ENCODE data around the gene CCR5AS.

The CCR5AS gene

GRCh38 chr3:46349484-46350261, 57.2 kb downstream of the CCR5AS start:
- H3K4me3 ChIP-seq (ENCODE audit: low read length): no peak overlapping the region
- H3K27ac ChIP-seq (ENCODE audit: low read length): no peak overlapping the region
- no peaks in the 10 kb centered on the region for H3K36me3 ChIP-seq (ENCODE audit: insufficient read depth, low read length)
- H3K27me3 ChIP-seq (ENCODE audit: insufficient read depth, low read depth, low read length): no peaks in the 10 kb centered on the region
- no peak overlapping the region for H3K4me2 ChIP-seq (ENCODE audit: low read length)
- H3K9ac ChIP-seq (ENCODE audit: low read length): no peak overlapping the region
- no peak overlapping the region for H2AFZ ChIP-seq (ENCODE audit: low read depth, low read length)
- TF ChIP-seq CTCF (IDR thresholded peaks at IDR 0.05; ENCODE audit: poor library complexity, severe bottlenecking) (no peak), REST (IDR thresholded peaks at IDR 0.05; ENCODE audit: borderline replicate concordance) (no peak), TAF1 (IDR thresholded peaks at IDR 0.05; ENCODE audit: low read depth) (no peak), MXI1 (conservative IDR thresholded peaks at IDR 0.05; ENCODE audit: poor library complexity, severe bottlenecking) (no peak), EZH2 (IDR thresholded peaks at IDR 0.05; ENCODE audit: borderline replicate concordance, insufficient read depth, low read length, poor library complexity, severe bottlenecking) (no peak), RAD21 (conservative IDR thresholded peaks at IDR 0.05) (no peak), POLR2AphosphoS5 (IDR thresholded peaks at IDR 0.05) (no peak), EP300 (conservative IDR thresholded peaks at IDR 0.05; ENCODE audit: poor library complexity, severe bottlenecking) (no peak)
- no peaks in the 10 kb centered on the region for H3K79me2 ChIP-seq (replicated peaks; ENCODE audit: insufficient read depth, low read length)
- H3F3A ChIP-seq (ENCODE audit: insufficient read depth, low read length, poor library complexity, severe bottlenecking): no peaks in the 10 kb centered on the region
- no peaks in the 10 kb centered on the region for H3K9me2 ChIP-seq (ENCODE audit: insufficient read depth, low read length)
- H3K9me3 ChIP-seq (ENCODE audit: low read length): no peaks in the 10 kb centered on the region
- no peaks in the 10 kb centered on the region for H4K20me1 ChIP-seq (ENCODE audit: insufficient read depth)

GRCh38 chr3:46348823-46349482, 57.9 kb downstream of the CCR5AS start:
- H3K27me3 ChIP-seq (ENCODE audit: insufficient read depth, low read depth, low read length): no peaks in the 10 kb centered on the region
- no peak overlapping the region for H3K9ac ChIP-seq (ENCODE audit: low read length)
- no peaks in the 10 kb centered on the region for H3K79me2 ChIP-seq (replicated peaks; ENCODE audit: insufficient read depth, low read length)
- no peak overlapping the region for H3K4me2 ChIP-seq (ENCODE audit: low read length)
- no peak overlapping the region for H3K4me3 ChIP-seq (ENCODE audit: low read length)
- H3K36me3 ChIP-seq (ENCODE audit: insufficient read depth, low read length): no peaks in the 10 kb centered on the region
- H3F3A ChIP-seq (ENCODE audit: insufficient read depth, low read length, poor library complexity, severe bottlenecking): no peaks in the 10 kb centered on the region
- no peaks in the 10 kb centered on the region for H3K9me2 ChIP-seq (ENCODE audit: insufficient read depth, low read length)
- H2AFZ ChIP-seq (ENCODE audit: low read depth, low read length): no peak overlapping the region
- H4K20me1 ChIP-seq (ENCODE audit: insufficient read depth): no peaks in the 10 kb centered on the region
- no peak overlapping the region for H3K27ac ChIP-seq (ENCODE audit: low read length)
- TF ChIP-seq MXI1 (conservative IDR thresholded peaks at IDR 0.05; ENCODE audit: poor library complexity, severe bottlenecking): no peak
- no peak for TF ChIP-seq TAF1 (IDR thresholded peaks at IDR 0.05; ENCODE audit: low read depth)
- TF ChIP-seq RAD21 (conservative IDR thresholded peaks at IDR 0.05): no peak
- no peak for TF ChIP-seq SMC3 (conservative IDR thresholded peaks at IDR 0.05; ENCODE audit: poor library complexity)
- TF ChIP-seq EP300 (conservative IDR thresholded peaks at IDR 0.05; ENCODE audit: poor library complexity, severe bottlenecking): no peak
- TF ChIP-seq REST (IDR thresholded peaks at IDR 0.05; ENCODE audit: borderline replicate concordance): no peak
- no peak for TF ChIP-seq EZH2 (IDR thresholded peaks at IDR 0.05; ENCODE audit: borderline replicate concordance, insufficient read depth, low read length, poor library complexity, severe bottlenecking)
- TF ChIP-seq CTCF (IDR thresholded peaks at IDR 0.05; ENCODE audit: poor library complexity, severe bottlenecking): no peak
- TF ChIP-seq POLR2AphosphoS5 (IDR thresholded peaks at IDR 0.05): no peak
- H3K9me3 ChIP-seq (ENCODE audit: low read length): no peaks in the 10 kb centered on the region
